K562 (cell line): ENCODE measurements around the gene HNRNPH1. TPM values are rescaled to one million over a fixed set of nuclear protein-coding genes. Genes with fewer than 3 reads are reported as not detected.

Experiments used
- ATAC-seq: fragments of 200-7000 bp; cut with Tn5 transposase; 3 replicates; pipeline ENCODE4 v1.9.1; 2020; ENCODE audit warnings: moderate library complexity
- BruUV-seq: library from RNA; stranded (reverse); fragments of 400-500 nt; replicated peaks from 2 replicates; lab custom pipeline; 2021; lab: Mats Ljungman, UMichigan
- CTCF ChIA-PET: fragments of 300-600 bp; formaldehyde crosslinking; extraction: SDS; loops from one replicate; lab custom pipeline; 2021; ENCODE audit warnings: low intra/inter-chr PET ratio; lab: Yijun Ruan, JAX
- POLR2A ChIA-PET: fragments of 300-600, 350-650 bp; sonication (Branson Sonifier 250); formaldehyde crosslinking; extraction: SDS; loops from one replicate; lab custom pipeline; 2021; ENCODE audit warnings: antibody characterized with exemption, inconsistent platforms; lab: Yijun Ruan, JAX
- DNase-seq, 4 experiments: peaks; one replicate each; pipeline versions ENCODE4 v3.0.0 to v3.0.0-alpha.2; 2011 to 2018; ENCODE audit warnings: low spot score in 3 of 4, mixed read lengths in 3 of 4; ENCODE audit errors: extremely low read depth in 1 of 4
- FAIRE-seq: peaks from 2 replicates; lab custom pipeline; 2011; peaks lifted over from hg19 to GRCh38; lab: Jason Lieb, UNC
- H2AFZ ChIP-seq: 2 replicates; pipeline ENCODE4 v1.6.0; 2011; ENCODE audit warnings: low read depth, low read length, control low read depth, inconsistent platforms
- H3K27ac ChIP-seq: fragments of 200-600 bp; 3 replicates; pipeline ENCODE4 v1.8.0; 2011; ENCODE audit warnings: low read depth, mild to moderate bottlenecking, control low read depth, inconsistent platforms, low read length, moderate library complexity, mixed read lengths; ENCODE audit errors: extremely low read depth
- H3K27me3 ChIP-seq, 2 experiments: fragments of 300-600 bp in 1 of 2; 2 replicates in 1 of 2; 3 replicates in 1 of 2; pipeline versions ENCODE4 v1.6.0 to v1.8.0; 2011; ENCODE audit warnings: inconsistent platforms in 2 of 2, low read length in 2 of 2, mild to moderate bottlenecking in 1 of 2, mixed read lengths in 1 of 2, moderate library complexity in 1 of 2; ENCODE audit not compliant: control insufficient read depth in 2 of 2, insufficient read depth in 2 of 2
- H3K36me3 ChIP-seq: fragments of 300-600 bp; 3 replicates; pipeline ENCODE4 v1.8.0; 2011; ENCODE audit warnings: mild to moderate bottlenecking, low read length, inconsistent platforms; ENCODE audit not compliant: control insufficient read depth, insufficient read depth
- H3K4me1 ChIP-seq, 2 experiments: fragments of 200-600 bp in 1 of 2; replicated peaks in 1 of 2; 2 replicates in 1 of 2; 3 replicates in 1 of 2; pipeline versions ENCODE4 v1.5.1 to v1.8.0; 2011; ENCODE audit warnings: inconsistent platforms in 2 of 2, low read length in 2 of 2, mild to moderate bottlenecking in 1 of 2, mixed read lengths in 1 of 2, moderate library complexity in 1 of 2; ENCODE audit not compliant: control insufficient read depth in 2 of 2, insufficient read depth in 2 of 2
- H3K4me2 ChIP-seq: 2 replicates; pipeline ENCODE4 v1.6.1; 2011; ENCODE audit warnings: low read length, control low read depth, inconsistent platforms, mixed read lengths; ENCODE audit not compliant: insufficient read depth
- H3K4me3 ChIP-seq: fragments of 200-600 bp; sonication (generic), shearing (Covaris generic); 2 replicates; pipeline ENCODE4 v1.5.1; 2016; ENCODE audit warnings: control low read depth, inconsistent platforms
- H3K79me2 ChIP-seq: fragments of 200-600 bp; 3 replicates; pipeline ENCODE4 v1.8.0; 2011; ENCODE audit warnings: low read length, inconsistent platforms; ENCODE audit not compliant: control insufficient read depth, insufficient read depth
- H3K9ac ChIP-seq, 2 experiments: 2 replicates each; pipeline versions ENCODE4 v1.6.0 to v1.6.1; 2011; ENCODE audit warnings: low read depth in 2 of 2, low read length in 2 of 2, control low read depth in 1 of 2, inconsistent platforms in 1 of 2, mild to moderate bottlenecking in 1 of 2, mixed read lengths in 1 of 2; ENCODE audit not compliant: insufficient read depth in 1 of 2
- H3K9me1 ChIP-seq: one replicate; pipeline ENCODE4 v1.6.0; 2011; ENCODE audit warnings: inconsistent platforms, mild to moderate bottlenecking, low read length, moderate library complexity; ENCODE audit not compliant: control insufficient read depth, insufficient read depth
- H3K9me3 ChIP-seq: replicated peaks from 2 replicates; pipeline ENCODE4 v1.5.1; 2011; ENCODE audit warnings: low read depth, low read length, inconsistent platforms; ENCODE audit not compliant: control insufficient read depth, insufficient read depth
- H4K20me1 ChIP-seq: replicated peaks from 2 replicates; pipeline ENCODE4 v1.6.1; 2011; ENCODE audit warnings: low read length, inconsistent platforms, mixed read lengths; ENCODE audit not compliant: control insufficient read depth, insufficient read depth
- CHD2 ChIP-seq: IDR thresholded peaks from 2 replicates; pipeline ENCODE4 v1.6.1; 2011; ENCODE audit warnings: low read depth, low read length
- CREBBP ChIP-seq: IDR thresholded peaks from one replicate; pipeline ENCODE4 v1.6.1; 2012; ENCODE audit warnings: low read depth, mild to moderate bottlenecking, control low read depth, inconsistent platforms, low read length
- E2F3 ChIP-seq: fragments of 250-450 bp; sonication (Bioruptor Pico); IDR thresholded peaks from 2 replicates; pipeline ENCODE4 v1.4.0; 2020; ENCODE audit warnings: mild to moderate bottlenecking
- ELF4 ChIP-seq: fragments of 450-650 bp; formaldehyde crosslinking; IDR thresholded peaks from 2 replicates; pipeline ENCODE4 v1.4.0; 2022; ENCODE audit warnings: missing genetic modification characterization
- FOXJ2 ChIP-seq: fragments of 200-800 bp; sonication (Bioruptor generic); IDR thresholded peaks from 2 replicates; pipeline ENCODE4 v1.6.1; 2016; ENCODE audit warnings: missing genetic modification characterization, missing compliant biosample characterization
- IRF2 ChIP-seq: sonication (generic); formaldehyde crosslinking; IDR thresholded peaks from 2 replicates; pipeline ENCODE4 v1.8.1; 2022; ENCODE audit warnings: mild to moderate bottlenecking, missing genetic modification reagents
- MAZ ChIP-seq, 2 experiments: fragments of 450-650 bp in 1 of 2; sonication (generic) in 1 of 2; formaldehyde crosslinking; IDR thresholded peaks in 1 of 2; conservative IDR thresholded peaks in 1 of 2; 2 replicates each; pipeline versions ENCODE4 v1.4.0 to v1.5.0; 2020; ENCODE audit warnings: mild to moderate bottlenecking in 1 of 2, missing genetic modification reagents in 1 of 2
- MEF2D ChIP-seq: conservative IDR thresholded peaks from 2 replicates; pipeline ENCODE4 v1.6.1; 2016; ENCODE audit warnings: low read depth, missing genetic modification characterization, missing compliant biosample characterization
- NR4A1 ChIP-seq, 2 experiments: fragments of 250-450 bp in 1 of 2; fragments of 450-650 bp in 1 of 2; sonication (Bioruptor Pico) in 1 of 2; IDR thresholded peaks; 2 replicates each; pipeline versions ENCODE4 v1.4.0 to v1.6.1; 2016 to 2020; ENCODE audit warnings: mild to moderate bottlenecking in 2 of 2, missing compliant biosample characterization in 1 of 2, missing genetic modification characterization in 1 of 2, moderate library complexity in 1 of 2
- REST ChIP-seq, 2 experiments: fragments of 450-650 bp; formaldehyde crosslinking in 1 of 2; IDR thresholded peaks; 2 replicates each; pipeline versions ENCODE4 v1.4.0 to v1.6.1; 2014 to 2020; ENCODE audit warnings: mild to moderate bottlenecking in 2 of 2, borderline replicate concordance in 1 of 2, low read depth in 1 of 2
- TCFL5 ChIP-seq: fragments of 250-450 bp; sonication (Bioruptor Pico); conservative IDR thresholded peaks from 2 replicates; pipeline ENCODE4 v1.6.1; 2021; ENCODE audit warnings: mild to moderate bottlenecking, moderate library complexity, matching md5 sums
- WGBS: fragments of 100-300 bp; shearing (Covaris generic); methylation state at CpG from one replicate; pipeline ENCODE4 v1.1.6; 2016; ENCODE audit warnings: low coverage, mixed read lengths; ENCODE audit not compliant: insufficient coverage; ENCODE audit errors: missing lambda C conversion rate; 5-methylcytosine and 5-hydroxymethylcytosine counted together
- in situ Hi-C: fragments of 300-500 bp; cut with MboI; formaldehyde crosslinking; loops from 4 replicates; pipeline ENCODE4 v1.15.0; 2018; ENCODE audit warnings: inconsistent platforms, mixed read lengths
- intact Hi-C: fragments of 100-400 bp; cut with micrococcal nuclease; formaldehyde crosslinking; loops from 2 replicates; pipeline ENCODE4 v1.14.2; 2022
- polyA plus RNA-seq, 8 experiments: library from polyadenylated mRNA; depleted of rRNA in 4 of 8; stranded (reverse) in 5 of 8; unstranded in 3 of 8; fragments of >200 nt; fragmentation: Nextera tagmentation in 2 of 8; fragmentation: Illumina TruSeq in 1 of 8; extraction: Ambion mirVana in 2 of 8; extraction: Trizol in 1 of 8; gene quantifications; 2 replicates each; pipeline versions ENCODE4 v1.2.1 to v1.2.3, GENCODE V29; 2011 to 2014; ENCODE audit warnings: inconsistent platforms in 1 of 8, missing spikeins in 1 of 8
- total RNA-seq, 7 experiments: library from RNA; depleted of rRNA in 6 of 7; stranded (reverse); fragments of >200 nt in 6 of 7; fragmentation: Illumina TruSeq in 2 of 7; extraction: Trizol in 2 of 7; gene quantifications; 2 replicates each; pipeline versions ENCODE4 v1.2.1 to v1.2.3, GENCODE V29; 2011 to 2021; ENCODE audit warnings: low replicate concordance in 1 of 7

The HNRNPH1 gene
- total and polyA plus RNA-seq, 9 of the 15 experiments (the other 6 are each of a cell fraction or from before 2014, with no cell fraction given), result 103 to 656 (median 561) TPM

GRCh38 chr5:179620703-179621350 is 2.6 kb downstream of the HNRNPH1 start:
- in situ Hi-C loops, result no loop called here
- Histone ChIP-seq H3K9ac (peak overlapping the region in 1 of 2 experiments; percentile 62; a peak in 3 of 4 replicates), H3K4me3 (peak overlapping the region; percentile 95), H3K9me1 (no peaks in the 10 kb centered on the region), H4K20me1 (peaks cover 62% of the 10 kb centered on the region), H3K79me2 (peaks cover 87% of the 10 kb centered on the region), H3K27me3 (no peaks in the 10 kb centered on the region), H3K27ac (peak overlapping the region; percentile 35), H3K4me1 (peaks cover 22 to 48% of the 10 kb centered on the region in 2 experiments), H2AFZ (no peak overlapping the region), H3K9me3 (no peaks in the 10 kb centered on the region), H3K36me3 (peaks cover 67% of the 10 kb centered on the region), H3K4me2 (peak overlapping the region; percentile 85)
- 2% methylated on average over 5 of the region's 5 CpGs for WGBS
- DNase-seq (peak in 1 of 4 experiments; percentile 64), FAIRE-seq (peak; percentile 65), ATAC-seq (peak; percentile 1; the same call in 2 of the 3 replicates)
- intact Hi-C loops, result loop anchor here (5.0 kb wide), 2 partner anchors 69 to 201 kb away; partner anchors contain the start of genes RUFY1 and SQSTM1
- no TSS peak for BruUV-seq
- POLR2A ChIA-PET, result interaction anchor here (1.1 to 6.6 kb wide), 6 partner anchors 10 to 271 kb away, joined by 3 to 181 read pairs (median 5); partner anchors contain the start of gene CBY3
- CTCF ChIA-PET, result interaction anchor here (0.6 kb wide), 1 partner anchor 60 kb away, joined by 3 read pairs; no protein-coding TSS in a partner anchor
- TF ChIP-seq TCFL5 (CRISPR knock-in tag) (no peak), CHD2 (no peak), NR4A1 (CRISPR knock-in tag; IDR thresholded peaks at IDR 0.05) (no peak), NR4A1 (tag; IDR thresholded peaks at IDR 0.05) (no peak), IRF2 (no peak), ELF4 (0 out of 2 replicates have a peak, but pooled peaks have one; percentile 27), MEF2D (tag) (no peak), E2F3 (no peak), REST (IDR thresholded peaks at IDR 0.05; ENCODE audit: borderline replicate concordance) (no peak), REST (CRISPR knock-in tag; IDR thresholded peaks at IDR 0.05; ENCODE audit: low read depth) (no peak), CREBBP (no peak), MAZ (CRISPR knock-in tag; conservative IDR thresholded peaks at IDR 0.05 in 1 of 2, IDR thresholded peaks at IDR 0.05 in 1 of 2) (0 out of 4 replicates have a peak, but pooled peaks of 1 of the 2 experiments have one; percentile 29), FOXJ2 (peak; percentile 69; the same call in 1 of the 2 replicates)
